Epidermal melanocyte (primary cell): ENCODE data around the gene RHPN2.
"Not testable (repeated sequence)": the region's sequence is repeated elsewhere in the genome, so short reads cannot be mapped to it uniquely, and the experiment has no call there.

ENCODE experiments used
- DNase-seq: peaks from one replicate; pipeline ENCODE4 v3.0.0; 2011; ENCODE audit warnings: low spot score; ENCODE audit not compliant: insufficient read length

The RHPN2 gene

GRCh38 chr19:32977813-32978212 is 86.9 kb downstream of the RHPN2 start:
- DNase-seq: not testable (repeated sequence)

GRCh38 chr19:32977280-32977679 is 87.4 kb downstream of the RHPN2 start:
- no peak for DNase-seq

- peak; percentile 27 for DNase-seq
Observed at GRCh38 chr19:32976223-32976805, 88.4 kb downstream of the RHPN2 start.

DNA sequence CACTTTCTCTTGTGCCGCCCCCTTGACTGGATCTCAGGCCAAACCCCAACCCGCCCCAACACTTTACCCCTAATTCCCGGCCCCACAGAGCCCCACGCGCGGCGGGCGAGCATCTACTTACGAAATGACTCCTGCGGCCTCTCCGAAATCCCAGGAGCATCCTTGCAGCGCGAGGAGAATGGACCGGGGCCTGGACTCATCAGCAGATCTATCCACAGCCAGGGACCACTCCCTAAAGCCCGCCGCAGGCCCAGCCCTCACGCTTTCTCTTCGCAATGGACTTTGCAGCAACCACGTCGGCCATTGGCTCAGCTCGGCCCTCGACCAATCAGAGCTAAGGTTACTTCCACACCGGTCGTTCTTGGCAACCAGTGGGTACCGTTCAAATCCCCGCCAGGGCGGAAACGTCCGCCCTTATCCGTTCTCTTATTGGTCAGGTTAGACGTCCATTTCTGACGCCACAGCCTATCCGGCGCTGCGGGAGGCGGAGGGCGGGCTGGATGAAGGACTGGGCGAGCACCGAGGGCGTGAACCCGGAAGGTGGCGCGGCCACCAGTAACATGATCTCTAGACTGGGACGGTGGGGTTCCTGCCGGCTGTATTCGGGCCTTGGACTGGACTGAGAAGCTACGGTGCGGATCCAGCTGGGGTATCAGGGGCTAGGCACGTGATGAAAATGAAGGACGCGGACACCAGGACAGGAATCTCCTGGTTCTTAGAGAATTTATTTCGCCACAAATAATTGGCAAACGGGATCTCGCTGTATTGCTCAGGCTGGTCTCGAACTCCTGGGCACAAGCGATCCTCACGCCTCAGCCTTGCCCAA is 92.8 kb downstream of the RHPN2 start, which contains the start of the genes CEP89 and FAAP24:
Gene CEP89, minus strand, starts transcription at position 244 of the 826 bp plus-strand sequence. Its CDS starts 84 bp downstream, at position 160.
Gene FAAP24, plus strand, starts transcription at position 528 of the 826 bp plus-strand sequence. CDS start 955 bp downstream, outside the sequence.
- DNase-seq: peak; percentile 99

DNA sequence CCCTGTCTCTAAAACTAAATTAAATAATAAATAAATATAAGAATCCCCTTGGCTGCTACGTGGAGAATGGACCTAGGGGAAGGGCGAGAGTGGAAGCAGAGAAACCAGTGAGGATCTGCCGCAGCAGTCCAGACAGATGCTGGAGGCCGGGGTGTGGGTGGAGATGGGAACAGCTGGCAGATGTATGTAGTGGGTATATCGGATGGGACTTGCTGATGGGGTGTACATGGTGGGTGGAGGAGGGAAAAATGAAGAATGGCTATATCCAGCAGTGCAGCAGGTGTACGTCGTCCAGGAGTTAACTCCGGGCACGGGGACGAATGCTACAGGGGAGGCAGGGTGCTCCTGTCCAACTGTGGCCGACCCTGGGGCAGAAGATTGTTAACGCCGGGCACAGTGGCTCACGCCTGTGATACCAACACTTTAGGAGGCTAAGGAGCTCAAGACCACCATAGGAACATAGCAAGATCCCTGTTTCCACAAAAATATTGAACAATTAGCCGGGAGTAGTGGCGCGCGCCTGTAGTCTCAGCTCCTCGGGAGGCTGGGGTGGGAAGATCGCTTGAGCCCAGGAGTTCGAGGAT is 93.6 kb downstream of the RHPN2 start:
- no peak for DNase-seq

- no peak for DNase-seq
Observed at GRCh38 chr19:32969549-32969948, 95.1 kb downstream of the RHPN2 start.

DNA sequence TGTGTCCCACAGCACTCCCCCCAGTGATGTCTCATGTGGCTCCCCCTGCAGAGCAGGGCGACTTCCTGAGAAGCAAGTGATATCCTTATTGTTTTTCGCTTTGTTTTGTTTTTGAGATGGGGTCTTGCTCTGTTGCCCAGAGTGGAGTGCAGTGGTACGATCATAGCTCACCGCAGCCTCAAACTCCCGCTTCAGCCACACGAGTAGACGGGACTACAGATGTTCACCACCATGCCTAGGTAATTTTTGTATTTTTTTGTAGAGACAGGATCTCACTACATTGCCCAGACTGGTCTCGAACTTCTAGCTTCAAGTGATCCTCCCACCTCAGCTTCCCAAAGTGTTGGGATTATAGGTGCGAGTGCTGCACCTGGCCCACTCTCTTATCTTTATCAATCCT is 97.9 kb downstream of the RHPN2 start:
- no peak for DNase-seq

GRCh38 chr19:32945260-32945659 is 119.4 kb downstream of the RHPN2 start:
- no peak for DNase-seq

DNA sequence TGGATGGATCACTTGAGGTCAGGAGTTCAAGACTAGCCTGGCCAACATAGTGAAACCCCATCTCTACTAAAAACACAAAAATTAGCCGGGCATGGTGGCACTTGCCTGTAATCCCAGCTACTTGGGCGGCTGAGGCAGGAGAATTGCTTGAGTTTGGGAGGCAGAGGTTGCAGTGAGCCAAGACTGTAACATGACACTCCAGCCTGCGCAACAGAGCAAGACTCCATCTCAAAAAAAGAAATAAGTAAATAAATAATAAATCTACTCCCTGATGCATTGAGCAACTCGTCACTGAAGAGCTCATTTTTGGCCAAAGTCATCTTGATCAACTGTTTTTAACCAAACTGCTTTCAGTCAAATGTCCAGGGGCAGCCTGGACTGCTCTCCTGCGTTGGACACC is 123.4 kb downstream of the RHPN2 start:
- DNase-seq: not testable (repeated sequence)

- no peak for DNase-seq
Observed at GRCh38 chr19:32936065-32936464, 128.6 kb downstream of the RHPN2 start.

DNA sequence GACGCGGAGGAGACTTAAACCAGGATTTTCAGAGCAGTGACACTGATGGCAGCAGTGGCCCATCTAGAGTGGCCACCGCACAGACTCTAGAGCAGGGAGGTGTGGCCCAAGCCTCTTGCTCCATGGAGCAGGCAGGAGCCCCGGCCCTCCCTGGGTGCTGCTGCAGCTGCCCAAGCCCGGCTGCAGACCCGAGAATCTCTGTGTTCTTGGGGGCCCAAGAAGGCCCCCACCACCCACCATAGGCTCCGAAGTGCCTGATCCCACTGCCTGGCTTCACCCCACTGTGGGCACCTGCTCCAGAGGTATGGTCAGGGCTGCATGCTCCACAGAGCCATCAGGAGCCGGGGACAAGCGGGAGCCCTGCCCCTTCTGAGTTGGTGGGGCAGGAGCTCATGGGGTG is 129.1 kb downstream of the RHPN2 start:
- no peak for DNase-seq

- no peak for DNase-seq
Observed at GRCh38 chr19:32933571-32933970, 131.1 kb downstream of the RHPN2 start.

DNA sequence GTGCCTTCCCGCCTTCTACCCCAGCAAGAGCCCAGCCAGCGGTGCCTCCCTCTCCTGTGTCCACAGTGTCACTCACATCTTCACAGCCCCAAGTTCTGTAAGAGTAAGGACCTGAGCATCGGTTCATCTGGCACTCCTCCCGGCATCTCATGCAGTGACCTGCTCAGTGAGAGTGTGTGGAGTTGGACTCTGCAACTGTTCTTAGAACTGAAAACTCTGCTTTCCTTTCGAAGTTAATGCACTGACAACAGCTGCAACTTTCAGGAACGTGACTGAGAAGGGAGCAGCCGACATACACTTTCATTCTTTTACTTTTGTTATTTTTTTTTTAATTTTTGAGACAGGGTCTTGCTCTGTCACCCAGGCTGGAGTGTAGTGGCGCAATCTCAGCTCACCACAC is 134.1 kb downstream of the RHPN2 start:
- no peak for DNase-seq

DNA sequence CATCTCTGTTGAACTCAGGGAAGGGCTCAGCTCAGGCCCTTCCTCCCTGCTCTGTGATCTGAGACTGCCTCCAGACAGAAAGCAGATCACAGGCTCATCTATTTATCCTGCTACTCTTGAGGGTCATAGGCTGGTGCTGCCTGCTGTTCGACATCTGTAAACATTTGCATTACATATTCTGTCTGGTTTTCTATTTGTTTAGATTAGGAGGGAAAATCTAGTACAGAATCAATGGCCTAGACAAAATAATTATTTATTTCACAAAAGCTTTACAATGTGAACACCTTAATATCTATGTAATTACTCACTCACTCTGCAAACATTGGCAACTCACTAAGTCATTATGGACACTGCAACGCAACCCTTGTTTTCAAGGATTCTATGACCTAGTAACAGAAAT is 135.9 kb downstream of the RHPN2 start:
- DNase-seq: no peak
